SK-N-SH treated with all-trans-retinoic acid at 6 μM for 48 hours (cell line): ENCODE data around the gene DNAH8.

Experiments
- ATAC-seq: fragments of 200-7000 bp; cut with Tn5 transposase; 3 replicates; pipeline ENCODE4 v1.9.1; 2020; ENCODE audit warnings: mild to moderate bottlenecking, moderate library complexity
- ARNTL ChIP-seq: fragments of 450-650 bp; formaldehyde crosslinking; IDR thresholded peaks from 2 replicates; pipeline ENCODE4 v1.5.0; 2020; ENCODE audit warnings: low read depth, mild to moderate bottlenecking, moderate library complexity, borderline replicate concordance
- BACH2 ChIP-seq: fragments of 250-450 bp; sonication (Bioruptor Pico); IDR thresholded peaks from 2 replicates; pipeline ENCODE4 v1.9.0; 2021; ENCODE audit warnings: mild to moderate bottlenecking, borderline replicate concordance
- CREB5 ChIP-seq: fragments of 250-450 bp; sonication (Bioruptor Pico); IDR thresholded peaks from 2 replicates; pipeline ENCODE4 v1.5.1; 2020; ENCODE audit warnings: low read depth, mild to moderate bottlenecking, moderate library complexity
- CSDC2 ChIP-seq: fragments of 250-450 bp; sonication (Bioruptor Pico); IDR thresholded peaks from 2 replicates; pipeline ENCODE4 v1.5.0; 2020; ENCODE audit warnings: mild to moderate bottlenecking, moderate library complexity
- CSRNP3 ChIP-seq: fragments of 250-450 bp; sonication (Bioruptor Pico); IDR thresholded peaks from 2 replicates; pipeline ENCODE4 v1.5.1; 2021; ENCODE audit warnings: mild to moderate bottlenecking, moderate library complexity
- ESRRG ChIP-seq: fragments of 250-450 bp; sonication (Bioruptor Pico); IDR thresholded peaks from 2 replicates; pipeline ENCODE4 v1.6.1; 2021; ENCODE audit warnings: mild to moderate bottlenecking
- GLIS3 ChIP-seq: fragments of 250-450 bp; sonication (Bioruptor Pico); IDR thresholded peaks from 2 replicates; pipeline ENCODE4 v1.5.0; 2020; ENCODE audit warnings: mild to moderate bottlenecking, moderate library complexity
- ISL1 ChIP-seq: fragments of 250-450 bp; sonication (Bioruptor Pico); IDR thresholded peaks from 2 replicates; pipeline ENCODE4 v2.1.2; 2022; ENCODE audit warnings: mild to moderate bottlenecking, moderate library complexity
- OSR1 ChIP-seq: fragments of 250-450 bp; sonication (Bioruptor Pico); IDR thresholded peaks from 2 replicates; pipeline ENCODE4 v1.8.0; 2022; ENCODE audit warnings: moderate library complexity, mild to moderate bottlenecking, inconsistent platforms
- PATZ1 ChIP-seq: fragments of 250-450 bp; sonication (Bioruptor Pico); IDR thresholded peaks from 2 replicates; pipeline ENCODE4 v1.8.0; 2020; ENCODE audit warnings: mild to moderate bottlenecking, moderate library complexity, borderline replicate concordance
- POU6F1 ChIP-seq: fragments of 250-450 bp; sonication (Bioruptor Pico); IDR thresholded peaks from 2 replicates; pipeline ENCODE4 v1.8.0; 2021; ENCODE audit warnings: low read depth, mild to moderate bottlenecking, moderate library complexity, borderline replicate concordance
- PPARA ChIP-seq: fragments of 250-450 bp; sonication (Bioruptor Pico); IDR thresholded peaks from 2 replicates; pipeline ENCODE4 v1.5.0; 2020; ENCODE audit warnings: mild to moderate bottlenecking, borderline replicate concordance
- SNAI2 ChIP-seq: fragments of 250-450 bp; sonication (Bioruptor Pico); IDR thresholded peaks from 2 replicates; pipeline ENCODE4 v1.5.0; 2020; ENCODE audit warnings: mild to moderate bottlenecking, moderate library complexity
- TCF4 ChIP-seq: fragments of 250-450 bp; sonication (Bioruptor Pico); IDR thresholded peaks from 2 replicates; pipeline ENCODE4 v1.8.0; 2021; ENCODE audit warnings: mild to moderate bottlenecking, moderate library complexity, borderline replicate concordance
- TOX ChIP-seq: fragments of 250-450 bp; sonication (Bioruptor Pico); IDR thresholded peaks from 2 replicates; pipeline ENCODE4 v1.8.0; 2021; ENCODE audit warnings: mild to moderate bottlenecking, moderate library complexity, borderline replicate concordance
- TSHZ2 ChIP-seq: fragments of 250-450 bp; sonication (Bioruptor Pico); IDR thresholded peaks from 2 replicates; pipeline ENCODE4 v1.5.0; 2020; ENCODE audit warnings: mild to moderate bottlenecking, moderate library complexity
- ZC3H10 ChIP-seq: fragments of 250-450 bp; sonication (Bioruptor Pico); IDR thresholded peaks from 2 replicates; pipeline ENCODE4 v1.5.1; 2021; ENCODE audit warnings: mild to moderate bottlenecking, moderate library complexity
- ZFP3 ChIP-seq: fragments of 250-450 bp; sonication (Bioruptor Pico); IDR thresholded peaks from 2 replicates; pipeline ENCODE4 v1.5.0; 2020; ENCODE audit warnings: mild to moderate bottlenecking, moderate library complexity
- ZFP30 ChIP-seq: fragments of 450-650 bp; formaldehyde crosslinking; IDR thresholded peaks from 2 replicates; pipeline ENCODE4 v1.5.0; 2022; ENCODE audit warnings: mild to moderate bottlenecking, moderate library complexity
- ZNF70 ChIP-seq: fragments of 450-650 bp; formaldehyde crosslinking; IDR thresholded peaks from 2 replicates; pipeline ENCODE4 v1.5.0; 2020; ENCODE audit warnings: mild to moderate bottlenecking, moderate library complexity
- ZNF8 ChIP-seq: fragments of 450-650 bp; formaldehyde crosslinking; IDR thresholded peaks from 2 replicates; pipeline ENCODE4 v1.5.0; 2020; ENCODE audit warnings: mild to moderate bottlenecking, moderate library complexity

Gene DNAH8

GRCh38 chr6:38827024-38827423, 111.9 kb downstream of the DNAH8 start:
- no peak for ATAC-seq
- TF ChIP-seq OSR1 (CRISPR knock-in tag) = no peak
- no peak for TF ChIP-seq CSRNP3 (CRISPR knock-in tag)
- TF ChIP-seq ZNF70 (CRISPR knock-in tag) = no peak
- TF ChIP-seq CREB5 = no peak
- no peak for TF ChIP-seq BACH2 (CRISPR knock-in tag)
- no peak for TF ChIP-seq GLIS3 (CRISPR knock-in tag)
- TF ChIP-seq ARNTL (CRISPR knock-in tag) = no peak
- TF ChIP-seq PPARA (CRISPR knock-in tag) = no peak
- no peak for TF ChIP-seq SNAI2 (CRISPR knock-in tag)
- no peak for TF ChIP-seq TSHZ2 (CRISPR knock-in tag)
- no peak for TF ChIP-seq ZC3H10 (CRISPR knock-in tag)
- no peak for TF ChIP-seq PATZ1 (CRISPR knock-in tag)
- no peak for TF ChIP-seq ZFP3
- no peak for TF ChIP-seq ZNF8 (CRISPR knock-in tag)
- no peak for TF ChIP-seq ESRRG (CRISPR knock-in tag)
- no peak for TF ChIP-seq TCF4 (CRISPR knock-in tag)

GRCh38 chr6:38831865-38832264, 116.8 kb downstream of the DNAH8 start:
- ATAC-seq = no peak
- TF ChIP-seq OSR1 (CRISPR knock-in tag) = no peak
- TF ChIP-seq ZFP30 (CRISPR knock-in tag) = no peak
- no peak for TF ChIP-seq ISL1
- no peak for TF ChIP-seq ZC3H10 (CRISPR knock-in tag)
- TF ChIP-seq ESRRG (CRISPR knock-in tag) = no peak
- no peak for TF ChIP-seq CSDC2

- TF ChIP-seq ARNTL (CRISPR knock-in tag) (no peak), GLIS3 (CRISPR knock-in tag) (no peak), CREB5 (no peak), ZNF8 (CRISPR knock-in tag) (no peak), ISL1 (no peak), ZC3H10 (CRISPR knock-in tag) (no peak), TOX (no peak), CSRNP3 (CRISPR knock-in tag) (no peak), TCF4 (CRISPR knock-in tag) (no peak), POU6F1 (CRISPR knock-in tag) (no peak)
- ATAC-seq = no peak
Observed at GRCh38 chr6:38833320-38833719, 118.2 kb downstream of the DNAH8 start.
